ENCODE measurements around the gene CYB561A3. TPM values are rescaled to one million over a fixed set of nuclear protein-coding genes. Genes with fewer than 3 reads are reported as not detected.

The CYB561A3 gene
- total RNA-seq, 1 experiment from 2014 or later = 21.7 TPM

DNA sequence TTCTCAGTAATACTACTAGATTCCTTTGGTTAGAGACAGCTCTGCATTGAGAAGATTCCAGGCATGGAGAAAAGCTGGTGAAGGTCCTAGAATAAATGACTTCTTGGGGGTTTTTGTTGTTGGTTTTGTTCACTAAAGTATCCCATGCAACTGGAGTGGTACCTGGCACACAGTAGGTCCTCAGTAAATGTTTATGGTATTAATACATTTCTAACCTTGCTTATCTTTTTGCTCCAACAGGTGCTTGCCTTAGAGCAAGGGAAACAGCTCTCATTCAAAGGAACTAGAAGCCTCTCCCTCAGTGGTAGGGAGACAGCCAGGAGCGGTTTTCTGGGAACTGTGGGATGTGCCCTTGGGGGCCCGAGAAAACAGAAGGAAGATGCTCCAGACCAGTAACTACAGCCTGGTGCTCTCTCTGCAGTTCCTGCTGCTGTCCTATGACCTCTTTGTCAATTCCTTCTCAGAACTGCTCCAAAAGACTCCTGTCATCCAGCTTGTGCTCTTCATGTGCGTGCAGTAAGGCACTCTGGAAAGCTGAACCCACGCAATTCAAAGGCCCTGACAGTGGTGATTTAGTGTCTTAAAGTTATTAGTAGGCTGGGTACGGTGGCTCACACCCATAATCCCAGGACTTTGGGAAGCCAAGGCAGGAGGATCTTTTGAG lies 2.5 kb upstream of the CYB561A3 start:
- no peak overlapping the region for H4K8ac ChIP-seq (replicated peaks; ENCODE audit: insufficient read length, low read depth, low read length)
- H3K18ac ChIP-seq (ENCODE audit: insufficient read length, low read depth, low read length) = no peak overlapping the region
- no peak overlapping the region for H2BK15ac ChIP-seq (ENCODE audit: low read depth, low read length)
- Mint-ChIP-seq H3K9me3 (no peaks in the 10 kb centered on the region; a peak in 1 of 5 replicates), H3K4me1 (peaks cover 13 to 25% of the 10 kb centered on the region in 2 experiments), H3K4me3 (peak overlapping the region; percentile 98 to 100; a peak in 4 of 5 replicates), H3K27me3 (ENCODE audit: low read depth) (no peaks in the 10 kb centered on the region), H3K27ac (no peak overlapping the region), H3K36me3 (ENCODE audit: insufficient read depth in 1 of 3, low read depth in 3 of 3) (peaks cover 40 to 61% (median 49%) of the 10 kb centered on the region in 3 experiments)
- H4K91ac ChIP-seq (ENCODE audit: insufficient read length, low read depth, low read length) = no peak overlapping the region
- H3K23ac ChIP-seq (ENCODE audit: insufficient read length, low read depth, low read length) = no peak overlapping the region
- no peak overlapping the region for H3K27ac ChIP-seq (ENCODE audit: insufficient read length, low read depth, low read length)
- no peak overlapping the region for H3T11ph ChIP-seq (ENCODE audit: low read length)
- H4K5ac ChIP-seq (ENCODE audit: insufficient read length, low read depth, low read length) = no peak overlapping the region
- TF ChIP-seq, protein P1, sequence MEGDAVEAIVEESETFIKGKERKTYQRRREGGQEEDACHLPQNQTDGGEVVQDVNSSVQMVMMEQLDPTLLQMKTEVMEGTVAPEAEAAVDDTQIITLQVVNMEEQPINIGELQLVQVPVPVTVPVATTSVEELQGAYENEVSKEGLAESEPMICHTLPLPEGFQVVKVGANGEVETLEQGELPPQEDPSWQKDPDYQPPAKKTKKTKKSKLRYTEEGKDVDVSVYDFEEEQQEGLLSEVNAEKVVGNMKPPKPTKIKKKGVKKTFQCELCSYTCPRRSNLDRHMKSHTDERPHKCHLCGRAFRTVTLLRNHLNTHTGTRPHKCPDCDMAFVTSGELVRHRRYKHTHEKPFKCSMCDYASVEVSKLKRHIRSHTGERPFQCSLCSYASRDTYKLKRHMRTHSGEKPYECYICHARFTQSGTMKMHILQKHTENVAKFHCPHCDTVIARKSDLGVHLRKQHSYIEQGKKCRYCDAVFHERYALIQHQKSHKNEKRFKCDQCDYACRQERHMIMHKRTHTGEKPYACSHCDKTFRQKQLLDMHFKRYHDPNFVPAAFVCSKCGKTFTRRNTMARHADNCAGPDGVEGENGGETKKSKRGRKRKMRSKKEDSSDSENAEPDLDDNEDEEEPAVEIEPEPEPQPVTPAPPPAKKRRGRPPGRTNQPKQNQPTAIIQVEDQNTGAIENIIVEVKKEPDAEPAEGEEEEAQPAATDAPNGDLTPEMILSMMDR (conservative IDR thresholded peaks at IDR 0.05) = no peak
- WGBS (ENCODE audit: extremely low coverage, insufficient read length, low lambda C conversion rate) = no CpG with 5 or more reads among the region's 5 CpGs
- H3K4ac ChIP-seq (ENCODE audit: low read depth, low read length) = no peak overlapping the region
- no peak overlapping the region for H2BK20ac ChIP-seq (ENCODE audit: low read depth, low read length, poor library complexity, severe bottlenecking)
- DNase-seq = no peak
- H3K27me3 ChIP-seq (ENCODE audit: insufficient read depth, low read length) = no peaks in the 10 kb centered on the region
- H3K4me2 ChIP-seq (ENCODE audit: insufficient read depth, insufficient read length, low read length) = no peak overlapping the region
- no peaks in the 10 kb centered on the region for H3K9me3 ChIP-seq (ENCODE audit: control insufficient read depth, low read depth, low read length)
- H2AK5ac ChIP-seq (ENCODE audit: insufficient read length, low read length) = no peak overlapping the region
- no peak overlapping the region for H2AFZ ChIP-seq (ENCODE audit: low read length)
- H3K79me2 ChIP-seq (ENCODE audit: insufficient read depth, low read length) = peaks cover 2% of the 10 kb centered on the region; the same call in 1 of the 2 replicates
- no peak overlapping the region for H2BK12ac ChIP-seq (ENCODE audit: insufficient read length, low read depth, low read length)
- no peak overlapping the region for H2BK120ac ChIP-seq (ENCODE audit: low read depth, low read length, poor library complexity, severe bottlenecking)
- no peak overlapping the region for H3K14ac ChIP-seq (ENCODE audit: insufficient read depth, low read length)
- H4K20me1 ChIP-seq (ENCODE audit: control insufficient read depth, insufficient read depth, insufficient read length) = no peaks in the 10 kb centered on the region
- H3K23me2 ChIP-seq (ENCODE audit: insufficient read length, low read depth, low read length, poor library complexity, severe bottlenecking) = peaks cover 6% of the 10 kb centered on the region
- no peak overlapping the region for H3K9ac ChIP-seq (ENCODE audit: extremely low read depth, insufficient read length, low read length)
- no peak overlapping the region for H3K56ac ChIP-seq (ENCODE audit: insufficient read length, low read depth, low read length)
- no peaks in the 10 kb centered on the region for H3K79me1 ChIP-seq (ENCODE audit: insufficient read depth, low read depth, low read length, poor library complexity, severe bottlenecking)
- no peak overlapping the region for H2BK5ac ChIP-seq (ENCODE audit: insufficient read length, low read length)
- no peaks in the 10 kb centered on the region for H3K4me1 ChIP-seq (ENCODE audit: insufficient read depth, low read length)
